ENCODE results near the gene FHOD3.

FHOD3 gene

GRCh38 chr18:36709315-36709714 is 411.8 kb downstream of the FHOD3 start:
- no peak for DNase-seq (ENCODE audit: low read depth in 1 of 2, low spot score in 1 of 2)
- H3K4me3 ChIP-seq (replicated peaks; ENCODE audit: insufficient read depth, low read length), result no peak overlapping the region
- TF ChIP-seq GABPA (IDR thresholded peaks at IDR 0.05; ENCODE audit: low read depth) (no peak), SPI1 (IDR thresholded peaks at IDR 0.05; ENCODE audit: borderline replicate concordance, low read depth) (no peak), POLR2AphosphoS5 (IDR thresholded peaks at IDR 0.05; ENCODE audit: low read depth) (no peak), CTCF (IDR thresholded peaks at IDR 0.05; ENCODE audit: insufficient read depth, low read length) (no peak), REST (IDR thresholded peaks at IDR 0.05; ENCODE audit: insufficient replicate concordance, low read depth) (no peak)
- H3K27me3 ChIP-seq (ENCODE audit: insufficient read depth, poor library complexity, severe bottlenecking), result peaks cover 3% of the 10 kb centered on the region
- H3K27ac ChIP-seq (replicated peaks), result no peak overlapping the region

GRCh38 chr18:36711014-36711725 is 413.7 kb downstream of the FHOD3 start:
- DNase-seq (ENCODE audit: low read depth in 1 of 2, low spot score in 1 of 2), result no peak
- TF ChIP-seq REST (IDR thresholded peaks at IDR 0.05; ENCODE audit: insufficient replicate concordance, low read depth) (no peak), POLR2AphosphoS5 (IDR thresholded peaks at IDR 0.05; ENCODE audit: low read depth) (no peak), SPI1 (IDR thresholded peaks at IDR 0.05; ENCODE audit: borderline replicate concordance, low read depth) (no peak), CTCF (IDR thresholded peaks at IDR 0.05; ENCODE audit: insufficient read depth, low read length) (no peak), GABPA (IDR thresholded peaks at IDR 0.05; ENCODE audit: low read depth) (no peak)
- no peaks in the 10 kb centered on the region for H3K27me3 ChIP-seq (ENCODE audit: insufficient read depth, poor library complexity, severe bottlenecking)
- no peak overlapping the region for H3K4me3 ChIP-seq (replicated peaks; ENCODE audit: insufficient read depth, low read length)
- H3K27ac ChIP-seq (replicated peaks), result no peak overlapping the region

GRCh38 chr18:36711813-36712444 is 414.4 kb downstream of the FHOD3 start:
- H3K27me3 ChIP-seq (ENCODE audit: insufficient read depth, poor library complexity, severe bottlenecking), result no peaks in the 10 kb centered on the region
- H3K4me3 ChIP-seq (replicated peaks; ENCODE audit: insufficient read depth, low read length), result no peak overlapping the region
- DNase-seq (ENCODE audit: low read depth in 1 of 2, low spot score in 1 of 2), result no peak
- no peak for TF ChIP-seq GABPA (IDR thresholded peaks at IDR 0.05; ENCODE audit: low read depth)
- no peak for TF ChIP-seq REST (IDR thresholded peaks at IDR 0.05; ENCODE audit: insufficient replicate concordance, low read depth)
- no peak for TF ChIP-seq POLR2AphosphoS5 (IDR thresholded peaks at IDR 0.05; ENCODE audit: low read depth)
- no peak for TF ChIP-seq CTCF (IDR thresholded peaks at IDR 0.05; ENCODE audit: insufficient read depth, low read length)
- no peak for TF ChIP-seq SPI1 (IDR thresholded peaks at IDR 0.05; ENCODE audit: borderline replicate concordance, low read depth)
- H3K27ac ChIP-seq (replicated peaks), result no peak overlapping the region
